DOHH2 (cell line): ENCODE measurements around the gene TNFRSF11A.

ENCODE experiments used
- EZH2phosphoT487 ChIP-seq: fragments of 200-600 bp; sonication (generic); IDR thresholded peaks from 2 replicates; pipeline ENCODE4 v1.6.1; 2017; ENCODE audit warnings: borderline replicate concordance, mild to moderate bottlenecking, antibody characterized with exemption, low read length, moderate library complexity, mixed read lengths
- TF ChIP-seq, protein P1 (sequence below): fragments of 200-600 bp; sonication (generic); IDR thresholded peaks from one replicate; pipeline ENCODE4 v1.5.1; 2014; ENCODE audit warnings: antibody characterized with exemption, mild to moderate bottlenecking, low read depth, low read length; ENCODE audit not compliant: poor library complexity, severe bottlenecking

DNA sequence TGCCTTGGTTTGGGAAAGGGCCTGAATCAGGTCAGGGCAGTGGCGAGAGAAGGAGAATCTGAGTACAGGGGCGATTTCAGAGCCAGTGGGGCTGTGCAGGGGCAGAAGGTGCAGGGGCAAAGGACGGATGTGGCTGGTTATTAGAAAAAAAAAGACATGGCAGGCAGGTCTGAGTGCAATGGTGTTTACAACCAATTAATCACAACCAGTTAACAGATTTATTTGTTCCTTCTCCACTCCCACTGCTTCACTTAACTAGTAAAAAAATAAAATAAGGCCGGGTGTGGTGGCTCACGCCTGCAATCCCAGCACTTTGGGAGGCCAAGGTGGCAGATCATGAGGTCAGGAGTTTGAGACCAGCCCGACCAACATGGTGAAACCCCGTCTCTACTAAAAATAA, 5.5 kb downstream of the TNFRSF11A start:
- TF ChIP-seq, protein P1, sequence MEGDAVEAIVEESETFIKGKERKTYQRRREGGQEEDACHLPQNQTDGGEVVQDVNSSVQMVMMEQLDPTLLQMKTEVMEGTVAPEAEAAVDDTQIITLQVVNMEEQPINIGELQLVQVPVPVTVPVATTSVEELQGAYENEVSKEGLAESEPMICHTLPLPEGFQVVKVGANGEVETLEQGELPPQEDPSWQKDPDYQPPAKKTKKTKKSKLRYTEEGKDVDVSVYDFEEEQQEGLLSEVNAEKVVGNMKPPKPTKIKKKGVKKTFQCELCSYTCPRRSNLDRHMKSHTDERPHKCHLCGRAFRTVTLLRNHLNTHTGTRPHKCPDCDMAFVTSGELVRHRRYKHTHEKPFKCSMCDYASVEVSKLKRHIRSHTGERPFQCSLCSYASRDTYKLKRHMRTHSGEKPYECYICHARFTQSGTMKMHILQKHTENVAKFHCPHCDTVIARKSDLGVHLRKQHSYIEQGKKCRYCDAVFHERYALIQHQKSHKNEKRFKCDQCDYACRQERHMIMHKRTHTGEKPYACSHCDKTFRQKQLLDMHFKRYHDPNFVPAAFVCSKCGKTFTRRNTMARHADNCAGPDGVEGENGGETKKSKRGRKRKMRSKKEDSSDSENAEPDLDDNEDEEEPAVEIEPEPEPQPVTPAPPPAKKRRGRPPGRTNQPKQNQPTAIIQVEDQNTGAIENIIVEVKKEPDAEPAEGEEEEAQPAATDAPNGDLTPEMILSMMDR: no peak
- TF ChIP-seq EZH2phosphoT487: no peak
